ENCODE measurements around the gene ZNF544. TPM values are rescaled to one million over a fixed set of nuclear protein-coding genes. Genes with fewer than 3 reads are reported as not detected.
A peak's percentile ranks its signal among the peaks of the same experiment; 100 is the strongest.

Gene ZNF544
- total and polyA plus RNA-seq, 2 of the 8 experiments (the other 6 are each of a cell fraction or from before 2014, with no cell fraction given), result 48.8 to 60.8 TPM

GRCh38 chr19:58218899-58219298 is 9.8 kb upstream of the ZNF544 start:
- FAIRE-seq, result no peak
- CTCF ChIA-PET (ENCODE audit: partially characterized antibody), result interaction anchor here (0.6 to 2.3 kb wide), 19 partner anchors 9 to 281 kb away, joined by 3 to 12 read pairs (median 3); partner anchors contain the start of gene ZNF544

More at GRCh38 chr19:58218899-58219298, 9.8 kb upstream of the ZNF544 start:
- H3K4me3 ChIP-seq (ENCODE audit: extremely low read depth in 1 of 4, insufficient read depth in 2 of 4, low read depth in 3 of 4, low read length in 4 of 4), result no peak overlapping the region
- no peak overlapping the region for H2BK120ac ChIP-seq (replicated peaks; ENCODE audit: low read depth, low read length)
- H3K23me2 ChIP-seq (ENCODE audit: low read depth, low read length), result no peaks in the 10 kb centered on the region
- H3K36me3 ChIP-seq (ENCODE audit: control insufficient read depth in 2 of 4, insufficient read depth in 4 of 4, low read length in 3 of 4), result peaks cover 0 to 5% (median 1%) of the 10 kb centered on the region in 4 experiments; a peak in 4 of 8 replicates
- no peak overlapping the region for H3K18ac ChIP-seq (ENCODE audit: extremely low read depth, low read length)
- peaks cover 3 to 13% of the 10 kb centered on the region in 2 experiments; a peak in 2 of 4 replicates for H3K9me3 ChIP-seq (ENCODE audit: insufficient read depth in 2 of 2, low read depth in 1 of 2, low read length in 1 of 2)
- H3K23ac ChIP-seq (ENCODE audit: insufficient read length), result no peak overlapping the region
- no peak overlapping the region for H4K8ac ChIP-seq (ENCODE audit: extremely low read depth, insufficient read depth, low read length)
- H2AFZ ChIP-seq (ENCODE audit: low read length), result peak overlapping the region; percentile 79; the same call in 1 of the 2 replicates
- peaks cover 0 to 2% (median 0%) of the 10 kb centered on the region in 4 experiments; a peak in 1 of 7 replicates for H3K4me1 ChIP-seq (replicated peaks in 1 of 4; ENCODE audit: control insufficient read depth in 3 of 4, insufficient read depth in 4 of 4, low read length in 3 of 4)
- H2BK12ac ChIP-seq (ENCODE audit: low read depth, low read length), result no peak overlapping the region
- no peaks in the 10 kb centered on the region for H3K79me1 ChIP-seq (ENCODE audit: low read depth, low read length)
- peak; percentile 44 to 63 (median 59) for TF ChIP-seq CTCF (IDR thresholded peaks at IDR 0.05; ENCODE audit: control extremely low read depth in 1 of 3, insufficient read depth in 1 of 3, low read depth in 1 of 3, low read length in 3 of 3)
- TF ChIP-seq SP1 (IDR thresholded peaks at IDR 0.05; ENCODE audit: low read depth, low read length), result no peak
- peak; percentile 80; the same call in 1 of the 2 replicates for TF ChIP-seq KDM1A (IDR thresholded peaks at IDR 0.05; ENCODE audit: borderline replicate concordance, low read length)
- peak; percentile 67 to 71 for TF ChIP-seq RAD21 (IDR thresholded peaks at IDR 0.05 in 1 of 2, conservative IDR thresholded peaks at IDR 0.05 in 1 of 2; ENCODE audit: low read depth in 2 of 2, low read length in 2 of 2)
- H3K79me2 ChIP-seq (ENCODE audit: control insufficient read depth in 1 of 2, insufficient read depth in 2 of 2, low read length in 2 of 2), result no peaks in the 10 kb centered on the region
- no peak overlapping the region for H3K9ac ChIP-seq (replicated peaks in 1 of 4; ENCODE audit: extremely low read depth in 1 of 4, low read depth in 3 of 4, low read length in 3 of 4)
- peak in 1 of 2 experiments; percentile 60 for DNase-seq (ENCODE audit: low read depth in 1 of 2, low spot score in 2 of 2)
- H3K27ac ChIP-seq (ENCODE audit: low read depth, low read length), result no peak overlapping the region
- H2BK20ac ChIP-seq (ENCODE audit: low read length), result no peak overlapping the region
- WGBS, 2 experiments (ENCODE audit: extremely low coverage in 1 of 2, insufficient coverage in 1 of 2, insufficient read length in 1 of 2, insufficient replicate concordance in 2 of 2, low coverage in 1 of 2, low lambda C conversion rate in 2 of 2, missing lambda C conversion rate in 1 of 2), result 55% methylated on average over 9 of the region's 9 CpGs; no CpG with 5 or more reads in 1 of the 2 experiments
- H3K14ac ChIP-seq (ENCODE audit: insufficient read length), result no peak overlapping the region
- POLR2A ChIA-PET (ENCODE audit: partially characterized antibody), result interaction anchor here (1.1 to 2.6 kb wide), 4 partner anchors 11 to 201 kb away, joined by 3 to 29 read pairs (median 6); partner anchors contain the start of genes ZNF274 and ZNF544
- H4K91ac ChIP-seq (replicated peaks; ENCODE audit: insufficient read length, low read length), result no peak overlapping the region
- no peaks in the 10 kb centered on the region for H4K20me1 ChIP-seq (replicated peaks in 1 of 2; ENCODE audit: control insufficient read depth in 1 of 2, insufficient read depth in 2 of 2, low read length in 2 of 2)
- no peak overlapping the region for H4K5ac ChIP-seq (ENCODE audit: insufficient read length, low read depth, low read length)
- no peak overlapping the region for H2AK5ac ChIP-seq (ENCODE audit: low read depth, low read length)
- H3K56ac ChIP-seq (replicated peaks; ENCODE audit: insufficient read length, low read depth, low read length), result no peak overlapping the region
- no peak overlapping the region for H3K4me2 ChIP-seq (ENCODE audit: insufficient read depth in 1 of 2, low read depth in 2 of 2, low read length in 2 of 2)
- no peak overlapping the region for H2BK15ac ChIP-seq (ENCODE audit: low read length)
- H2BK5ac ChIP-seq (ENCODE audit: low read depth, low read length), result no peak overlapping the region
- H3K4ac ChIP-seq (replicated peaks; ENCODE audit: insufficient read length, low read depth, low read length), result no peak overlapping the region
- no peaks in the 10 kb centered on the region for H3K27me3 ChIP-seq (replicated peaks in 1 of 4; ENCODE audit: control insufficient read depth in 3 of 4, extremely low read depth in 1 of 4, insufficient read depth in 3 of 4, low read length in 3 of 4)

Data from H1 (cell line).